ENCODE data around the gene HLA-A.

DNA sequence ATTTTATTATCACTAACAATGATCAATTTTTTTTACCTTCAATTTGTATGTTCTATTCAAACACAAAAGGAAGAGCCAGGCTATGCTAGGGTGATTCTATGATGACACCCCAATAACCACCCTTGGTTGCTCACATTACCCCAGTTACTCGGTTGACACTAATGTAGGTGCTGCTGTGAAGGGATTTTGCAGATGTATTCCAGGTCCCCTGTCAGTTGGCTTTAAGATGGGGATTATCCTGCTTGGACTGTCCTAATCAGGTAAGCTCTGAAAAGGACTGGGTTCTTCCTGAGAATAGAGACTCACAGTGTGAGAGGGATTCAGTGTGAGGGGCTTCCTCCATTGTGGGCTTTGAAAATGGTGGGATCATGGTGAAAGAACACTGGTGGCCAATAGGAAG, 11.9 kb downstream of the HLA-A start:
- TF ChIP-seq, protein P1, sequence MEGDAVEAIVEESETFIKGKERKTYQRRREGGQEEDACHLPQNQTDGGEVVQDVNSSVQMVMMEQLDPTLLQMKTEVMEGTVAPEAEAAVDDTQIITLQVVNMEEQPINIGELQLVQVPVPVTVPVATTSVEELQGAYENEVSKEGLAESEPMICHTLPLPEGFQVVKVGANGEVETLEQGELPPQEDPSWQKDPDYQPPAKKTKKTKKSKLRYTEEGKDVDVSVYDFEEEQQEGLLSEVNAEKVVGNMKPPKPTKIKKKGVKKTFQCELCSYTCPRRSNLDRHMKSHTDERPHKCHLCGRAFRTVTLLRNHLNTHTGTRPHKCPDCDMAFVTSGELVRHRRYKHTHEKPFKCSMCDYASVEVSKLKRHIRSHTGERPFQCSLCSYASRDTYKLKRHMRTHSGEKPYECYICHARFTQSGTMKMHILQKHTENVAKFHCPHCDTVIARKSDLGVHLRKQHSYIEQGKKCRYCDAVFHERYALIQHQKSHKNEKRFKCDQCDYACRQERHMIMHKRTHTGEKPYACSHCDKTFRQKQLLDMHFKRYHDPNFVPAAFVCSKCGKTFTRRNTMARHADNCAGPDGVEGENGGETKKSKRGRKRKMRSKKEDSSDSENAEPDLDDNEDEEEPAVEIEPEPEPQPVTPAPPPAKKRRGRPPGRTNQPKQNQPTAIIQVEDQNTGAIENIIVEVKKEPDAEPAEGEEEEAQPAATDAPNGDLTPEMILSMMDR (conservative IDR thresholded peaks at IDR 0.05; ENCODE audit: low read depth in 2 of 2) = no peak
- TF ChIP-seq STAT1 (IDR thresholded peaks at IDR 0.05; ENCODE audit: unreplicated experiment) (no peak), EZH2phosphoT487 (IDR thresholded peaks at IDR 0.05; ENCODE audit: unreplicated experiment) (no peak), POLR2AphosphoS5 (IDR thresholded peaks at IDR 0.05; ENCODE audit: low read depth) (no peak)
